HepG2 (cell line): ENCODE results near the gene RASSF6. TPM values are rescaled to one million over a fixed set of nuclear protein-coding genes. Genes with fewer than 3 reads are reported as not detected.

Experiments
- HNRNPH1 ChIP-seq: fragments of 200-400 bp; formaldehyde crosslinking; optimal IDR thresholded peaks from 2 replicates; pipeline ENCODE3; 2017; ENCODE audit warnings: mild to moderate bottlenecking, low read depth, low read length
- HOXA7 ChIP-seq: sonication (generic); formaldehyde crosslinking; IDR thresholded peaks from 2 replicates; pipeline ENCODE4 v1.8.1; 2022; ENCODE audit warnings: mild to moderate bottlenecking, missing genetic modification reagents, moderate library complexity
- RAD21 ChIP-seq: fragments of 450-650 bp; formaldehyde crosslinking; IDR thresholded peaks from 2 replicates; pipeline ENCODE4 v1.5.0; 2020; ENCODE audit warnings: mild to moderate bottlenecking
- SMC3 ChIP-seq: IDR thresholded peaks from 2 replicates; pipeline ENCODE4 v1.6.1; 2011; ENCODE audit warnings: low read length, improper control_type of control experiment
- STAG1 ChIP-seq: sonication (generic); formaldehyde crosslinking; IDR thresholded peaks from 2 replicates; pipeline ENCODE4 v1.4.0; 2020; ENCODE audit warnings: missing genetic modification reagents
- ZNF350 ChIP-seq: sonication (generic); formaldehyde crosslinking; IDR thresholded peaks from 2 replicates; pipeline ENCODE4 v1.4.0; 2020; ENCODE audit warnings: mild to moderate bottlenecking, low read depth, missing genetic modification reagents, borderline replicate concordance
- ZNF382 ChIP-seq: sonication (generic); formaldehyde crosslinking; IDR thresholded peaks from 2 replicates; pipeline ENCODE4 v1.5.0; 2020; ENCODE audit warnings: missing genetic modification reagents, mild to moderate bottlenecking, borderline replicate concordance
- polyA plus RNA-seq, 8 experiments: library from polyadenylated mRNA; depleted of rRNA in 3 of 8; stranded (reverse) in 7 of 8; unstranded in 1 of 8; fragments of >200 nt; fragmentation: Illumina TruSeq in 4 of 8; extraction: Trizol in 4 of 8; gene quantifications; 2 replicates each; pipeline versions ENCODE4 v1.2.1 to v1.2.3, GENCODE V29; 2011 to 2016; ENCODE audit warnings: low read depth in 4 of 8, missing spikeins in 1 of 8, mixed read lengths in 1 of 8; ENCODE audit not compliant: insufficient read depth in 1 of 8
- total RNA-seq, 5 experiments: library from RNA; depleted of rRNA; stranded (reverse); fragments of >200 nt; fragmentation: Illumina TruSeq; extraction: Trizol; gene quantifications; 2 replicates each; pipeline ENCODE4 v1.2.3, GENCODE V29; 2016; ENCODE audit warnings: low read depth in 1 of 5
- TF ChIP-seq, protein P1 (sequence below): conservative IDR thresholded peaks from 2 replicates; pipeline ENCODE4 v1.6.1; 2018; ENCODE audit warnings: missing genetic modification reagents
- TF ChIP-seq, protein P2 (sequence below): IDR thresholded peaks from 2 replicates; pipeline ENCODE4 v1.6.1; 2012; ENCODE audit warnings: low read depth, low read length, improper control_type of control experiment
- TF ChIP-seq, protein P3 (sequence below): sonication (generic); formaldehyde crosslinking; IDR thresholded peaks from 2 replicates; pipeline ENCODE4 v1.4.0; 2020; ENCODE audit warnings: missing genetic modification reagents, borderline replicate concordance
- TF ChIP-seq, protein P4 (sequence below): sonication (generic); formaldehyde crosslinking; IDR thresholded peaks from 2 replicates; pipeline ENCODE4 v1.5.0; 2020; ENCODE audit warnings: mild to moderate bottlenecking, missing genetic modification reagents, moderate library complexity

Gene RASSF6
- total and polyA plus RNA-seq, 2 of the 13 experiments (the other 11 are each of a cell fraction or from before 2014, with no cell fraction given): 0.03 to 0.11 TPM

DNA sequence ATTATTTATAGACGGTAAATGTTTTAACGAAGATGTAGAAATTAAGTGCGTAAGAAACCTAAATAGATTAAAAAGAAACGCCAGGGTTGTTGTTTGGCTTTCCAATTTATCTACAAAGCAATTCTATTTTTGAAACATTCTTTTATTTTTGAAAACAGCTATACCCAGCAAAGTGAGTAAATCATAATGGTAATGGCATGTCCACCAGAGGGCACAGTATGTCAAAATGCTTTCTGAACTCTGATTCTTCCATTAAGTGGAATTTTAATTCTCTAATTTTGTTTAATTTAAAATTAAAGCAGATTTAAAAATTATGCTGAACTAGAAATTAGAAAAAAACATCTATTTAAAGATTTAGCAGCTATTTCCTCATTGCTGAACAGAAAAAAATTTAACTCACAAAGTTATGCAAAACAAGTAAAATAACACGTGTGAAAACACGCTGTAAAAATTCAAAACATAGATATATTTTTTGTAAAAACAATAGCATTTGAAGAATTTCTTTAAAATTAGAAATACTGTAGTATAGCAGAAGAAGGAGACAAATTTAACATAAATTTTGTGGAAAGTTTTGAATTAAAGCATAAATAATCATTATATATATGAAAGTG lies 26.5 kb downstream of the RASSF6 start (continued):
- TF ChIP-seq, protein P1, sequence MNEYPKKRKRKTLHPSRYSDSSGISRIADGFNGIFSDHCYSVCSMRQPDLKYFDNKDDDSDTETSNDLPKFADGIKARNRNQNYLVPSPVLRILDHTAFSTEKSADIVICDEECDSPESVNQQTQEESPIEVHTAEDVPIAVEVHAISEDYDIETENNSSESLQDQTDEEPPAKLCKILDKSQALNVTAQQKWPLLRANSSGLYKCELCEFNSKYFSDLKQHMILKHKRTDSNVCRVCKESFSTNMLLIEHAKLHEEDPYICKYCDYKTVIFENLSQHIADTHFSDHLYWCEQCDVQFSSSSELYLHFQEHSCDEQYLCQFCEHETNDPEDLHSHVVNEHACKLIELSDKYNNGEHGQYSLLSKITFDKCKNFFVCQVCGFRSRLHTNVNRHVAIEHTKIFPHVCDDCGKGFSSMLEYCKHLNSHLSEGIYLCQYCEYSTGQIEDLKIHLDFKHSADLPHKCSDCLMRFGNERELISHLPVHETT (CRISPR knock-in tag): no peak
- TF ChIP-seq, protein P2, sequence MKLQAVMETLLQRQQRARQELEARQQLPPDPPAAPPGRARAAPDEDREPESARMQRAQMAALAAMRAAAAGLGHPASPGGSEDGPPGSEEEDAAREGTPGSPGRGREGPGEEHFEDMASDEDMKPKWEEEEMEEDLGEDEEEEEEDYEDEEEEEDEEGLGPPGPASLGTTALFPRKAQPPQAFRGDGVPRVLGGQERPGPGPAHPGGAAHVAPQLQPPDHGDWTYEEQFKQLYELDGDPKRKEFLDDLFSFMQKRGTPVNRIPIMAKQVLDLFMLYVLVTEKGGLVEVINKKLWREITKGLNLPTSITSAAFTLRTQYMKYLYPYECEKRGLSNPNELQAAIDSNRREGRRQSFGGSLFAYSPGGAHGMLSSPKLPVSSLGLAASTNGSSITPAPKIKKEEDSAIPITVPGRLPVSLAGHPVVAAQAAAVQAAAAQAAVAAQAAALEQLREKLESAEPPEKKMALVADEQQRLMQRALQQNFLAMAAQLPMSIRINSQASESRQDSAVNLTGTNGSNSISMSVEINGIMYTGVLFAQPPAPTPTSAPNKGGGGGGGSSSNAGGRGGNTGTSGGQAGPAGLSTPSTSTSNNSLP: peak; percentile 45; the same call in 1 of the 2 replicates
- TF ChIP-seq, protein P3, sequence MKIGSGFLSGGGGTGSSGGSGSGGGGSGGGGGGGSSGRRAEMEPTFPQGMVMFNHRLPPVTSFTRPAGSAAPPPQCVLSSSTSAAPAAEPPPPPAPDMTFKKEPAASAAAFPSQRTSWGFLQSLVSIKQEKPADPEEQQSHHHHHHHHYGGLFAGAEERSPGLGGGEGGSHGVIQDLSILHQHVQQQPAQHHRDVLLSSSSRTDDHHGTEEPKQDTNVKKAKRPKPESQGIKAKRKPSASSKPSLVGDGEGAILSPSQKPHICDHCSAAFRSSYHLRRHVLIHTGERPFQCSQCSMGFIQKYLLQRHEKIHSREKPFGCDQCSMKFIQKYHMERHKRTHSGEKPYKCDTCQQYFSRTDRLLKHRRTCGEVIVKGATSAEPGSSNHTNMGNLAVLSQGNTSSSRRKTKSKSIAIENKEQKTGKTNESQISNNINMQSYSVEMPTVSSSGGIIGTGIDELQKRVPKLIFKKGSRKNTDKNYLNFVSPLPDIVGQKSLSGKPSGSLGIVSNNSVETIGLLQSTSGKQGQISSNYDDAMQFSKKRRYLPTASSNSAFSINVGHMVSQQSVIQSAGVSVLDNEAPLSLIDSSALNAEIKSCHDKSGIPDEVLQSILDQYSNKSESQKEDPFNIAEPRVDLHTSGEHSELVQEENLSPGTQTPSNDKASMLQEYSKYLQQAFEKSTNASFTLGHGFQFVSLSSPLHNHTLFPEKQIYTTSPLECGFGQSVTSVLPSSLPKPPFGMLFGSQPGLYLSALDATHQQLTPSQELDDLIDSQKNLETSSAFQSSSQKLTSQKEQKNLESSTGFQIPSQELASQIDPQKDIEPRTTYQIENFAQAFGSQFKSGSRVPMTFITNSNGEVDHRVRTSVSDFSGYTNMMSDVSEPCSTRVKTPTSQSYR (CRISPR knock-in tag): no peak
- TF ChIP-seq HOXA7 (CRISPR knock-in tag): no peak
- TF ChIP-seq ZNF350 (CRISPR knock-in tag): no peak
- no peak for TF ChIP-seq HNRNPH1
- peak; percentile 45; the same call in 1 of the 2 replicates for TF ChIP-seq RAD21 (CRISPR knock-in tag)
- peak; percentile 91 for TF ChIP-seq SMC3
- TF ChIP-seq ZNF382 (CRISPR knock-in tag): no peak
- TF ChIP-seq, protein P4, sequence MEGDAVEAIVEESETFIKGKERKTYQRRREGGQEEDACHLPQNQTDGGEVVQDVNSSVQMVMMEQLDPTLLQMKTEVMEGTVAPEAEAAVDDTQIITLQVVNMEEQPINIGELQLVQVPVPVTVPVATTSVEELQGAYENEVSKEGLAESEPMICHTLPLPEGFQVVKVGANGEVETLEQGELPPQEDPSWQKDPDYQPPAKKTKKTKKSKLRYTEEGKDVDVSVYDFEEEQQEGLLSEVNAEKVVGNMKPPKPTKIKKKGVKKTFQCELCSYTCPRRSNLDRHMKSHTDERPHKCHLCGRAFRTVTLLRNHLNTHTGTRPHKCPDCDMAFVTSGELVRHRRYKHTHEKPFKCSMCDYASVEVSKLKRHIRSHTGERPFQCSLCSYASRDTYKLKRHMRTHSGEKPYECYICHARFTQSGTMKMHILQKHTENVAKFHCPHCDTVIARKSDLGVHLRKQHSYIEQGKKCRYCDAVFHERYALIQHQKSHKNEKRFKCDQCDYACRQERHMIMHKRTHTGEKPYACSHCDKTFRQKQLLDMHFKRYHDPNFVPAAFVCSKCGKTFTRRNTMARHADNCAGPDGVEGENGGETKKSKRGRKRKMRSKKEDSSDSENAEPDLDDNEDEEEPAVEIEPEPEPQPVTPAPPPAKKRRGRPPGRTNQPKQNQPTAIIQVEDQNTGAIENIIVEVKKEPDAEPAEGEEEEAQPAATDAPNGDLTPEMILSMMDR: peak; percentile 58
- peak; percentile 65 for TF ChIP-seq STAG1 (CRISPR knock-in tag)
- TF ChIP-seq, all 625 proteins: peak for 5
